ENCODE data around the gene MAP1A.

DNA sequence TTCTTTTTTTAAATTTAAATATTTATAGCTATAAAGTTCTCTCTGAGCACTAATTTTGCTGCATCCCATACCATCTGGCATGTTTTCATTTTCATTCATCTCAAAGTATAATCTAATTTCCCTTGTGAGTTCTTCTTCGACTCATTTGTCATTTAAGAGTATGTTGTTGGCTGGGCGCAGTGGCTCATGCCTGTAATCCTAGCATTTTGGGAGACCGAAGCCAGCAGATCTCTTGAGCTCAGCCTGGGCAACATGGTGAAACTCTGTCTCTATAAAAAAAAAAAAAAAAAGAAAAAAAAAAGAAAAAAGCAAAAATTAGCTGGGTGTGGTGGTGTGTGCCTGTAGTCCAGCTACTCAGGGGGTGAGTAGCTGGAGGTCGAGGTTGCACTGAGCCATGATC is 34.8 kb downstream of the MAP1A start:
- TF ChIP-seq, protein P1, sequence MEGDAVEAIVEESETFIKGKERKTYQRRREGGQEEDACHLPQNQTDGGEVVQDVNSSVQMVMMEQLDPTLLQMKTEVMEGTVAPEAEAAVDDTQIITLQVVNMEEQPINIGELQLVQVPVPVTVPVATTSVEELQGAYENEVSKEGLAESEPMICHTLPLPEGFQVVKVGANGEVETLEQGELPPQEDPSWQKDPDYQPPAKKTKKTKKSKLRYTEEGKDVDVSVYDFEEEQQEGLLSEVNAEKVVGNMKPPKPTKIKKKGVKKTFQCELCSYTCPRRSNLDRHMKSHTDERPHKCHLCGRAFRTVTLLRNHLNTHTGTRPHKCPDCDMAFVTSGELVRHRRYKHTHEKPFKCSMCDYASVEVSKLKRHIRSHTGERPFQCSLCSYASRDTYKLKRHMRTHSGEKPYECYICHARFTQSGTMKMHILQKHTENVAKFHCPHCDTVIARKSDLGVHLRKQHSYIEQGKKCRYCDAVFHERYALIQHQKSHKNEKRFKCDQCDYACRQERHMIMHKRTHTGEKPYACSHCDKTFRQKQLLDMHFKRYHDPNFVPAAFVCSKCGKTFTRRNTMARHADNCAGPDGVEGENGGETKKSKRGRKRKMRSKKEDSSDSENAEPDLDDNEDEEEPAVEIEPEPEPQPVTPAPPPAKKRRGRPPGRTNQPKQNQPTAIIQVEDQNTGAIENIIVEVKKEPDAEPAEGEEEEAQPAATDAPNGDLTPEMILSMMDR (IDR thresholded peaks at IDR 0.05): no peak
- no peak for TF ChIP-seq ZFX (IDR thresholded peaks at IDR 0.05; ENCODE audit: borderline replicate concordance)
